Left ventricle myocardium inferior (tissue), 1 donor: ENCODE results near the gene MCM6. TPM values are rescaled to one million over a fixed set of nuclear protein-coding genes. Genes with fewer than 3 reads are reported as not detected.
"Not testable (repeated sequence)": the region's sequence is repeated elsewhere in the genome, so short reads cannot be mapped to it uniquely, and the experiment has no call there.

Source experiments
- DNase-seq: peaks from one replicate; pipeline ENCODE4 v3.0.0-alpha.2; 2020
- H3K27ac ChIP-seq: fragments of 200-600 bp; replicated peaks from 2 replicates; pipeline ENCODE4 v1.8.0; 2021
- H3K27me3 ChIP-seq: fragments of 200-600 bp; 2 replicates; pipeline ENCODE4 v1.8.0; 2021; ENCODE audit warnings: low read depth
- H3K36me3 ChIP-seq: fragments of 200-600 bp; 2 replicates; pipeline ENCODE4 v1.8.0; 2021
- H3K4me1 ChIP-seq: fragments of 200-600 bp; 2 replicates; pipeline ENCODE4 v1.8.0; 2021
- H3K4me3 ChIP-seq: fragments of 200-600 bp; 2 replicates; pipeline ENCODE4 v1.8.0; 2021; ENCODE audit warnings: mild to moderate bottlenecking, moderate library complexity
- H3K9me3 ChIP-seq: fragments of 200-600 bp; replicated peaks from 2 replicates; pipeline ENCODE4 v1.8.0; 2021
- CTCF ChIP-seq: fragments of 200-600 bp; IDR thresholded peaks from 2 replicates; pipeline ENCODE4 v1.8.0; 2021; ENCODE audit warnings: antibody characterized with exemption, mild to moderate bottlenecking, borderline replicate concordance
- intact Hi-C: fragments of 100-400 bp; cut with micrococcal nuclease; formaldehyde crosslinking; loops from one replicate; pipeline ENCODE4 v1.11.0; 2022
- total RNA-seq: library from RNA; stranded (reverse); fragmentation: NEBNext Ultra II Directional; extraction: Animal tissue kit (Norgen Biotek cat#: 25700); gene quantifications from one replicate; pipeline ENCODE4 v1.2.1, GENCODE V29; 2021
- donor health status: DM: no; HTN: yes; CAD: no; lungs with severe emphysema.

MCM6 gene
- total RNA-seq, 1 donor from 2014 or later, result 2.9 TPM

- intact Hi-C loops, result no loop called here
- no peak overlapping the region for H3K4me3 ChIP-seq
- no peak for DNase-seq
Observed at GRCh38 chr2:135885709-135886108, 9.5 kb upstream of the MCM6 start.

GRCh38 chr2:135882415-135882814 is 6.2 kb upstream of the MCM6 start:
- intact Hi-C loops, result no loop called here
- peaks cover 13% of the 10 kb centered on the region for H3K27me3 ChIP-seq
- no peak for TF ChIP-seq CTCF
- H3K4me1 ChIP-seq, result no peaks in the 10 kb centered on the region
- H3K9me3 ChIP-seq, result no peaks in the 10 kb centered on the region
- no peak overlapping the region for H3K4me3 ChIP-seq
- no peaks in the 10 kb centered on the region for H3K36me3 ChIP-seq
- no peak overlapping the region for H3K27ac ChIP-seq
- DNase-seq, result no peak

More at GRCh38 chr2:135885709-135886108, 9.5 kb upstream of the MCM6 start:
- H3K9me3 ChIP-seq, result no peaks in the 10 kb centered on the region
- no peaks in the 10 kb centered on the region for H3K36me3 ChIP-seq
- TF ChIP-seq CTCF, result no peak
- H3K4me1 ChIP-seq, result no peaks in the 10 kb centered on the region
- H3K27me3 ChIP-seq, result peaks cover 13% of the 10 kb centered on the region
- H3K27ac ChIP-seq, result no peak overlapping the region

- peak overlapping the region; percentile 73 for H3K27ac ChIP-seq
- H3K36me3 ChIP-seq, DNase-seq, H3K27me3 ChIP-seq, H3K9me3 ChIP-seq, intact Hi-C loops: not testable (repeated sequence)
- peak overlapping the region; percentile 89 for H3K4me3 ChIP-seq
- peaks cover 16% of the 10 kb centered on the region for H3K4me1 ChIP-seq
Observed at GRCh38 chr2:135876770-135877169, 527 bp upstream of the MCM6 start.

GRCh38 chr2:135875491-135876065 is 665 bp downstream of the MCM6 start:
- no peak for TF ChIP-seq CTCF
- peak; percentile 24 for DNase-seq
- intact Hi-C loops, result no loop called here

GRCh38 chr2:135874777-135875365 is 1.4 kb downstream of the MCM6 start:
- Histone ChIP-seq H3K4me1 (peaks cover 16% of the 10 kb centered on the region), H3K4me3 (peak overlapping the region; percentile 89), H3K27ac (no peak overlapping the region), H3K9me3 (no peaks in the 10 kb centered on the region), H3K27me3 (no peaks in the 10 kb centered on the region), H3K36me3 (peaks cover 11% of the 10 kb centered on the region)
- DNase-seq, result no peak
- intact Hi-C loops, result no loop called here
- no peak for TF ChIP-seq CTCF

More at GRCh38 chr2:135875491-135876065, 665 bp downstream of the MCM6 start:
- Histone ChIP-seq H3K4me1 (peaks cover 16% of the 10 kb centered on the region), H3K27me3 (no peaks in the 10 kb centered on the region), H3K27ac (peak overlapping the region; percentile 73), H3K36me3 (peaks cover 7% of the 10 kb centered on the region), H3K9me3 (no peaks in the 10 kb centered on the region), H3K4me3 (peak overlapping the region; percentile 89)

GRCh38 chr2:135870571-135870970 is 5.7 kb downstream of the MCM6 start:
- no peak for TF ChIP-seq CTCF
- intact Hi-C loops, result no loop called here
- DNase-seq, result no peak
- Histone ChIP-seq H3K36me3 (peaks cover 49% of the 10 kb centered on the region), H3K4me1 (peaks cover 5% of the 10 kb centered on the region), H3K27ac (no peak overlapping the region), H3K27me3 (no peaks in the 10 kb centered on the region), H3K9me3 (no peaks in the 10 kb centered on the region), H3K4me3 (no peak overlapping the region)
